Common myeloid progenitor, CD34-positive (primary cell): ENCODE results near the gene NUAK1.

Experiments
- CTCF ChIA-PET: fragments of 350-600 bp; sonication (Branson Sonifier 250); formaldehyde crosslinking; loops from one replicate; lab custom pipeline; 2021; ENCODE audit warnings: antibody characterized with exemption; lab: Charles Lee
- POLR2A ChIA-PET: fragments of 350-600 bp; sonication (Branson Sonifier 250); formaldehyde crosslinking; loops from one replicate; lab custom pipeline; 2021; ENCODE audit warnings: antibody characterized with exemption; lab: Charles Lee
- DNase-seq, 3 donors: peaks; one replicate each; pipeline versions ENCODE4 v3.0.0 to v3.0.0-alpha.2; 2013
- H3K27ac ChIP-seq, 2 experiments: 1 replicate in 1 of 2; 2 replicates in 1 of 2; pipeline ENCODE4 v1.7.0; 2013; ENCODE audit warnings: inconsistent platforms in 2 of 2, low read length in 2 of 2, mild to moderate bottlenecking in 2 of 2, low read depth in 1 of 2, moderate library complexity in 1 of 2; ENCODE audit not compliant: severe bottlenecking in 2 of 2, insufficient read depth in 1 of 2, poor library complexity in 1 of 2
- H3K27me3 ChIP-seq, 5 experiments: replicated peaks in 2 of 5; 1 replicate in 3 of 5; 2 replicates in 2 of 5; pipeline versions ENCODE4 v1.6.1 to v1.7.0; 2013; ENCODE audit warnings: low read length in 4 of 5, mild to moderate bottlenecking in 2 of 5, moderate library complexity in 2 of 5, inconsistent platforms in 1 of 5; ENCODE audit not compliant: insufficient read depth in 5 of 5, control insufficient read depth in 4 of 5
- H3K36me3 ChIP-seq, 4 experiments: 1 replicate in 2 of 4; 2 replicates in 2 of 4; pipeline versions ENCODE4 v1.6.1 to v1.7.0; 2013; ENCODE audit warnings: low read length in 3 of 4, control low read depth in 1 of 4, mild to moderate bottlenecking in 1 of 4; ENCODE audit not compliant: control insufficient read depth in 4 of 4, insufficient read depth in 4 of 4
- H3K4me1 ChIP-seq, 4 experiments: 1 replicate in 3 of 4; 2 replicates in 1 of 4; pipeline versions ENCODE4 v1.6.1 to v1.7.1; 2013; ENCODE audit warnings: low read length in 3 of 4, mild to moderate bottlenecking in 3 of 4, control low read depth in 1 of 4, inconsistent platforms in 1 of 4, moderate library complexity in 1 of 4; ENCODE audit not compliant: control insufficient read depth in 4 of 4, insufficient read depth in 4 of 4; ENCODE audit errors: control extremely low read depth in 1 of 4
- H3K4me3 ChIP-seq, 7 experiments: 1 replicate in 4 of 7; 2 replicates in 3 of 7; pipeline versions ENCODE4 v1.5.1 to v1.7.0; 2013; ENCODE audit warnings: mild to moderate bottlenecking in 7 of 7, low read length in 6 of 7, moderate library complexity in 6 of 7, inconsistent platforms in 2 of 7, low read depth in 2 of 7, control low read depth in 1 of 7; ENCODE audit not compliant: insufficient read depth in 4 of 7, control insufficient read depth in 1 of 7; ENCODE audit errors: extremely low read depth in 1 of 7
- H3K9me3 ChIP-seq, 5 experiments: 1 replicate in 4 of 5; 2 replicates in 1 of 5; pipeline versions ENCODE4 v1.6.1 to v1.7.1; 2013; ENCODE audit warnings: low read length in 4 of 5, mild to moderate bottlenecking in 2 of 5, inconsistent platforms in 1 of 5, low read depth in 1 of 5, moderate library complexity in 1 of 5; ENCODE audit not compliant: control insufficient read depth in 4 of 5, insufficient read depth in 2 of 5; ENCODE audit errors: control extremely low read depth in 1 of 5
- WGBS: methylation state at CpG from one replicate; pipeline ENCODE4 v1.1.5; 2013; ENCODE audit not compliant: insufficient coverage; 5-methylcytosine and 5-hydroxymethylcytosine counted together

NUAK1 gene

DNA sequence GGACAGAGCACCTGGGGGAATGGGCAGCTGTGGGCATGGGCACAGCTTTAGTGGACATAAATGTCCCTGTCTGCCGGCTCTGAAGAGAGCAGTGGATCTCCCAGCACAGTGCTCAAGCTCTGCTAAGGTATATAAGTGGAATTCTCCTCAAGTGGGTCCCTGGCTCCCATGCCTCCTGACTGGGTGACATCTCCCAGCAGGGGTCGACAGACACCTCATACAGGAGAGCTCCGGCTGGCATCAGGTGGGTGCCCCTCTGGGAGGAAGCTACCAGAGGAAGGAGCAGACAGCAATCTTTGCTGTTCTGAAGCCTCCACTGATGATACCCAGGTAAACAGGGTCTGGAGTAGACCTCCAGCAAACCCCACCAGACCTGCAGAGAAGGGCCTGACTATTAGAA lies 25.0 kb upstream of the NUAK1 start:
- ChIA-PET CTCF (no interaction called here), POLR2A (no interaction called here)
- Histone ChIP-seq H3K4me1 (no peaks in the 10 kb centered on the region), H3K4me3 (no peak overlapping the region), H3K27me3 (peaks cover 0 to 18% (median 0%) of the 10 kb centered on the region in 5 experiments), H3K9me3 (no peaks in the 10 kb centered on the region), H3K27ac (no peak overlapping the region), H3K36me3 (no peaks in the 10 kb centered on the region)
- 100% methylated on average over 3 of the region's 3 CpGs for WGBS
- DNase-seq = no peak

DNA sequence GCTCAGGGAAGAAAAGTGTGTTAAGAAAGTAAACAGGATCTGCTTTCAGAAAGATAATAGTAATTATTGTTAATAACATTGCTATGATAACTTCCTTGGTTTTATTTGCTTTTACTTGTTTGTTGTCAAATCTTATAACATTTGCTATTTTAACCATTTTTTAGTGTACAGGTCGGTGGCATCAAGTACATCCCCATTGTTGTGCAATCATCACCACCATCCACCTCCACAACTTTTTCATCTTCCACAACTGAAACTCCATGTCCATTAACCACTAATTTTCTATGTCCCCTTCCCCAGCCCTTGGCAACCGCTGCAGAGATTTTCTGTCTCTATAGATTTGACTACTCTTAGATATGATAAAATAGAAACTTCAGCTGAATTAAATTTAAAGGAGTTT lies 22.7 kb upstream of the NUAK1 start:
- Histone ChIP-seq H3K27me3 (peaks cover 0 to 18% (median 0%) of the 10 kb centered on the region in 5 experiments), H3K9me3 (no peaks in the 10 kb centered on the region), H3K4me1 (no peaks in the 10 kb centered on the region), H3K36me3 (no peaks in the 10 kb centered on the region), H3K4me3 (no peak overlapping the region), H3K27ac (no peak overlapping the region)
- ChIA-PET POLR2A (no interaction called here), CTCF (no interaction called here)
- 89% methylated on average over 1 of the region's 2 CpGs for WGBS
- DNase-seq = no peak

DNA sequence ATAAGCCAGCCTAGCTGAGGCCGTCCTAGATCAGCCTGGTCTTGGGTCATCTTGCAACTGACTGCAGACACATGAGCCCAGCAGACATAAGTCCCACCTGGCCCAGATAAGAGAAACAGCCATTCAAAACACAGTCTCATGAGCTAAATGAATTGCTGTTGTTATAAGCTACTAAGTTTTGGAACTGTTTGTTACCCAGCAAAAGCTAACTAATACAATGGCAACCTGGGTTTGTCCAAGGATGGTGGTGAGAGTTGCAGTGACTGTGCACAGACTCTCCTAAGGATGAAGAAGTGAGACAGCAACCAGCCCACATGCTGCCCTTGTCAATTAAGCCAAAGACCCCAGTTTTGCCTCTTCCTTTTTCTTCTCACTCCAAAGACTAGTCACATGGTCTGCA lies 22.2 kb upstream of the NUAK1 start:
- Histone ChIP-seq H3K4me1 (no peaks in the 10 kb centered on the region), H3K36me3 (no peaks in the 10 kb centered on the region), H3K9me3 (no peaks in the 10 kb centered on the region), H3K4me3 (no peak overlapping the region), H3K27ac (no peak overlapping the region), H3K27me3 (peaks cover 0 to 18% (median 0%) of the 10 kb centered on the region in 5 experiments)
- WGBS = 100% methylated on average over 1 of the region's 1 CpG
- ChIA-PET CTCF (no interaction called here), POLR2A (no interaction called here)
- no peak for DNase-seq

DNA sequence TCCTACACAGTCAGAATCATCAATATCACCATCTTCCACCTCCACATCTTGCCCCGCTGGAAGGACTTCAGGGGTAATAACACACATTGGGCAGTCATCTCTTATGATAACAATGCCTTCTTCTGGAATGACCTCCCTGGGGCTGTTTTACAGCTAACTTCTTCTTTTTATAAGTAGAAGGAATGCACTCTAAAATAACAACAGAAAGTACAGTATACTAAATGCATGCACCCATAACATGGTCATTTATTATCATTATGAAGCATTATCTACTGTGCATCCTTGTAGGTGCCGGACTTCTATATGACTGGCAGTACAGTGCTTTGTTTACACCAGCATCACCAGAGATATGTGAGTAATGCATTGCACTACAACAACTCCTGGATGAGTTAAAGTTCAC lies 19.0 kb upstream of the NUAK1 start:
- Histone ChIP-seq H3K4me1 (no peaks in the 10 kb centered on the region), H3K4me3 (no peak overlapping the region), H3K36me3 (no peaks in the 10 kb centered on the region), H3K27me3 (peaks cover 0 to 20% (median 3%) of the 10 kb centered on the region in 5 experiments), H3K27ac (no peak overlapping the region), H3K9me3 (no peaks in the 10 kb centered on the region)
- no peak for DNase-seq
- CTCF ChIA-PET = interaction anchor here (1.9 kb wide), 1 partner anchor 10 kb away, joined by 12 read pairs; no protein-coding TSS in a partner anchor
- 100% methylated on average over 2 of the region's 2 CpGs for WGBS
- POLR2A ChIA-PET = no interaction called here

DNA sequence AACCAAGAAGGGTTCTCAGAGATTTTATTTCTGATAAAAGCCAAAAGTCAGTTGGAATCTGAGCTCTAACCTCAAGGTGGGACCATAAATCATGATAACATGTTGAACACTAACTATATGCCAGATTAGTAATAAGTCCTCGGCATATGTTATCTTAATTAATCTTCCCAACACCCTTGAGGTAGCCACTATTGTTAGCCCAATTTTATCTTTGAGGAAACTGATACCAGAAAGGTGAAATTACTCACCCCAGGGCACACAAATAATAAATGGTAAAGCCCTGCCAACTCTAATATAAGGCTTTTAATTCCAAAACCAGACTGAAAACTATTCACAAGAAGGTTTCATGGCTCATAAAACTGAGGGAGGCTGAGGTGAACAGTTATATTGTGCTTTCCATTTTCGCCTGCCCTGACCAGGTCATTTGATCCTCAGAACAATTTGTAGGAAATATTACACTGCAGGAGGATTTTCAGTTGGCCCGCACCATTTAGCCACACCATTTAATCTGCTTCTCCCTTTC lies 16.1 kb upstream of the NUAK1 start:
- H3K4me1 ChIP-seq = no peaks in the 10 kb centered on the region
- 83% methylated on average over 1 of the region's 3 CpGs for WGBS

DNA sequence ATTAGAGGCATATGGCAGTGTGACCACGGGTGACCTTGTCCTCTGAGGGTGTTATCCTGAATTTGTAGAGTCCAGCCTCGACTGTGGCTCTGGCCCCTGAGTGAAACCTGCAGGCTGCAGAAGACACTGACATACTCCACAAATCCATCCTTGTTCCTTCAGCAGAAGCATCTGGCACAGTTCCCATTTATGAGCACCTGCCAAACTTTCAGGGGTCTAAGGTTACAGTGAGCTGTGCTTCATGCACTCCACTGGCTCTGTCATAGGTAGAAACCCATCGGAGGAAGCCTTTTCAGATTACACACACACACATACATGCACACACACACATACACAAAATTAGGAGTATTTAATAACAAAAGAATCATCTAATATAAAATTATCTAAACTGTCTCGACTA lies 13.6 kb upstream of the NUAK1 start:
- DNase-seq = no peak
- no peaks in the 10 kb centered on the region for H3K9me3 ChIP-seq
- peaks cover 0 to 20% (median 3%) of the 10 kb centered on the region in 5 experiments for H3K27me3 ChIP-seq
- CTCF ChIA-PET = interaction anchor here (1.2 to 6.1 kb wide), 2 partner anchors 17 to 21 kb away, joined by 3 to 39 read pairs; no protein-coding TSS in a partner anchor
- H3K4me3 ChIP-seq = no peak overlapping the region
- WGBS = 73% methylated on average over 3 of the region's 4 CpGs
- no peaks in the 10 kb centered on the region for H3K36me3 ChIP-seq
- POLR2A ChIA-PET = no interaction called here
- H3K27ac ChIP-seq = no peak overlapping the region
- no peaks in the 10 kb centered on the region for H3K4me1 ChIP-seq

More for the DNA sequence above, 16.1 kb upstream of the NUAK1 start:
- H3K4me3 ChIP-seq = no peak overlapping the region
- H3K9me3 ChIP-seq = no peaks in the 10 kb centered on the region
- POLR2A ChIA-PET = no interaction called here
- H3K27ac ChIP-seq = no peak overlapping the region
- no peaks in the 10 kb centered on the region for H3K36me3 ChIP-seq
- peaks cover 0 to 20% (median 3%) of the 10 kb centered on the region in 5 experiments for H3K27me3 ChIP-seq
- CTCF ChIA-PET = interaction anchor here (1.0 kb wide), 1 partner anchor 12 kb away, joined by 3 read pairs; no protein-coding TSS in a partner anchor
- no peak for DNase-seq

DNA sequence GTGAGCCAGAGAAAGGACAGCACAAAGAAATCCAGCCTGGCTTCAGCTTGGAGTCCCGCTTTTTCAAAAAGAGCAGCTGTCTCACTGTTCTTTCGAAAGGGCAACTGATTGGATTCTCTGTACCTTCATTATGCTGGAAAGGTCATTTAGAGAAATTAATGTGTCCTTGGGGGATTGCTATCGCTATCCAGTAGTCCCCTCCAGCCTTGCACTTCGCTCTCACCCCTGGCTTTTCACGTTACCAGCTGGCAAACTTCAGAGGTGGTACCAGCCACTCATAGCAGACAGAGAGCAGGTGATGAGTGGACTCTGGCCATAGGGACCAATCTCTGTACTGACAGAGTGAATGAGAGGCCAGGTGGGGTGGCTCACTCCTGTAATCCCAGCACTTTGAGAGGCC lies 11.8 kb upstream of the NUAK1 start:
- DNase-seq = no peak
- Histone ChIP-seq H3K4me3 (no peak overlapping the region), H3K9me3 (no peaks in the 10 kb centered on the region), H3K4me1 (no peaks in the 10 kb centered on the region), H3K27ac (no peak overlapping the region), H3K36me3 (no peaks in the 10 kb centered on the region), H3K27me3 (peaks cover 0 to 25% (median 3%) of the 10 kb centered on the region in 5 experiments)
- POLR2A ChIA-PET = no interaction called here
- CTCF ChIA-PET = interaction anchor here (0.6 to 6.1 kb wide), 5 partner anchors 11 to 730 kb away, joined by 3 to 39 read pairs (median 9); partner anchors contain the start of gene NUAK1
- 94% methylated on average over 5 of the region's 5 CpGs for WGBS
